GM18951 (cell line): ENCODE measurements around the gene GID8.
"Not testable (repeated sequence)": the region's sequence is repeated elsewhere in the genome, so short reads cannot be mapped to it uniquely, and the experiment has no call there.

Experiments
- POLR2A ChIP-seq: IDR thresholded peaks from 4 replicates; pipeline ENCODE4 v1.6.1; 2011; ENCODE audit warnings: mild to moderate bottlenecking; ENCODE audit not compliant: insufficient read length, insufficient read depth; ENCODE audit errors: extremely low read depth
- in situ Hi-C: fragments of 300-500 bp; cut with MboI; formaldehyde crosslinking; loops from one replicate; pipeline ENCODE4 v1.12.0; 2022; ENCODE audit warnings: low sequenced_read_pairs, mixed read lengths, inconsistent platforms; ENCODE audit not compliant: unreplicated experiment

GID8 gene

GRCh38 chr20:62955519-62956386 is 17.8 kb downstream of the GID8 start:
- TF ChIP-seq POLR2A, result no peak
- in situ Hi-C loops, result no loop called here

GRCh38 chr20:62956387-62957135 is 18.6 kb downstream of the GID8 start:
- TF ChIP-seq POLR2A, result no peak
- in situ Hi-C loops, result no loop called here

GRCh38 chr20:62957136-62958117 is 19.5 kb downstream of the GID8 start:
- in situ Hi-C loops, result no loop called here
- TF ChIP-seq POLR2A, result no peak

- TF ChIP-seq POLR2A, result no peak
- in situ Hi-C loops, result no loop called here
Observed at GRCh38 chr20:62958388-62959100, 20.6 kb downstream of the GID8 start.

- in situ Hi-C loops, result no loop called here
- no peak for TF ChIP-seq POLR2A
Observed at GRCh38 chr20:62959101-62959971, 21.4 kb downstream of the GID8 start.

- in situ Hi-C loops, result no loop called here
Observed at GRCh38 chr20:62959998-62960436, 22.1 kb downstream of the GID8 start.

GRCh38 chr20:62960446-62961309 is 22.7 kb downstream of the GID8 start:
- in situ Hi-C loops, result not testable (repeated sequence)

More at GRCh38 chr20:62959998-62960436, 22.1 kb downstream of the GID8 start:
- TF ChIP-seq POLR2A, result no peak

- in situ Hi-C loops, result no loop called here
- TF ChIP-seq POLR2A, result no peak
Observed at GRCh38 chr20:62961310-62961783, 23.4 kb downstream of the GID8 start.

GRCh38 chr20:62961799-62962198 is 23.9 kb downstream of the GID8 start:
- no peak for TF ChIP-seq POLR2A
- in situ Hi-C loops, result no loop called here

- in situ Hi-C loops, result no loop called here
- TF ChIP-seq POLR2A, result no peak
Observed at GRCh38 chr20:62962221-62962879, 24.4 kb downstream of the GID8 start.
